Measurements from ENCODE around the gene PRKCH.

Gene PRKCH

GRCh38 chr14:61575551-61576150 is 254.3 kb downstream of the PRKCH start:
- no peak for DNase-seq (ENCODE audit: low read depth in 1 of 2, low spot score in 1 of 2)

DNA sequence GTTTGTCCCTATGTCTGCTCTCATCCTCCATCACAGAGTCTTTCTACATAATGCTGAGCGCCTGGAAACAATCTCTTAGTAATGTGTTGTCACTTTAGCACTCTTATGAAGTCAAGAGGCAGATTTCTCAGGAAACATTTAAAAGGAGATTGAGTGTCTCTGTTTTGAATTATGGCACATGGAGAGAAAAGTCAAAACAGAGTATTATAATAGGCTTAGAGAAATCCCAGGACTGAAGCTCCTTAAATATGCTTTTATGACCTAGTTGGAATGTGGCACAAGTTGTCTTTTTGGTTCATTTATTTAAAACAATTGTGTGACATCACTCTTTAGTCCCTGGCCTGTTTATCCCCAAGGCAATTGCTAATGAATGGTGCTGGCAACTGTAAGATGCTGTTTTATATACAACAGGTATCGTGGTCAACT is 256.1 kb downstream of the PRKCH start:
- DNase-seq (ENCODE audit: low read depth in 1 of 2, low spot score in 1 of 2), result no peak

GRCh38 chr14:61578745-61579144 is 257.4 kb downstream of the PRKCH start:
- DNase-seq (ENCODE audit: low read depth in 1 of 2, low spot score in 1 of 2), result no peak

DNA sequence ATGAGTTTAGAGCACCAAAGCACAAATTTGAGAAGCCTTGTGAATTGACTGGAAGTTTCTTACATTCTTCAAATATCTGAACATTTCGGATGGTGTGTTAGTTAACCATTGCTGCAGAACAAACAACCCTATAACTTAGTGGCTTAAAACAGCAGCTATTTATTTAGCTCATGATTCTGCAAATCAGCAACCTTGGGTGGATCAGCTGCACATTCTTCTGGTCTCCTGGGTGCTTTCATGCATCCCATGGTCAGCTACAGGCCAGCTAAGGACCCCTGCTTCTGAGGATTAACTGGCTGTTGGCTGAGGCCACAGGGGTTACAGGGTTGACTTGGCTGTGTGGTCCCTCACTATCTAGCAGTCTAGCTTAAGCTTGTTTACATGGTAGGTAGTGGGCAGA is 260.0 kb downstream of the PRKCH start:
- DNase-seq (ENCODE audit: low read depth in 1 of 2, low spot score in 1 of 2), result no peak

GRCh38 chr14:61581955-61582615 is 260.7 kb downstream of the PRKCH start:
- no peak for DNase-seq (ENCODE audit: low read depth in 1 of 2, low spot score in 1 of 2)

GRCh38 chr14:61582815-61583214 is 261.4 kb downstream of the PRKCH start:
- no peak for DNase-seq (ENCODE audit: low read depth in 1 of 2, low spot score in 1 of 2)

DNA sequence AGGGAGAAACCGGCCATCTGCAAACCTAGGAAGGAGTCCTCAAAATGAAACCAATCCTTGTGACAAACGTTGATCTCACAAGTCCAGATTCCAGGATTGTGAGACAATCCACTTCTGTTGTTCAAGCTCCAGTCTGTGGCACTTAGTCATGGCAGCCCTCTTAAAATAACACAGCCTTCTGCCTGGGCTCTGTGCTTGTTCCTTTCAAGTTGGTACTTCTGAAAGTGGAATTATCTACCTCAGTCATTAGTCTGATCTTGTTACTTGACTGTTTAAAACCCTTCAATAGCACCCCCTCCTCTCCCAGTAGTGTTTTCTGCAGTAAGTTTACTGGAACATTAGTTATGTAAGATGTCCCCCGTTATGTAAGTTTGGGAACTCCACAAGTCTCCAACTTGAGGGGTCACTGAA is 263.0 kb downstream of the PRKCH start:
- DNase-seq (ENCODE audit: low read depth in 1 of 2, low spot score in 1 of 2), result no peak

DNA sequence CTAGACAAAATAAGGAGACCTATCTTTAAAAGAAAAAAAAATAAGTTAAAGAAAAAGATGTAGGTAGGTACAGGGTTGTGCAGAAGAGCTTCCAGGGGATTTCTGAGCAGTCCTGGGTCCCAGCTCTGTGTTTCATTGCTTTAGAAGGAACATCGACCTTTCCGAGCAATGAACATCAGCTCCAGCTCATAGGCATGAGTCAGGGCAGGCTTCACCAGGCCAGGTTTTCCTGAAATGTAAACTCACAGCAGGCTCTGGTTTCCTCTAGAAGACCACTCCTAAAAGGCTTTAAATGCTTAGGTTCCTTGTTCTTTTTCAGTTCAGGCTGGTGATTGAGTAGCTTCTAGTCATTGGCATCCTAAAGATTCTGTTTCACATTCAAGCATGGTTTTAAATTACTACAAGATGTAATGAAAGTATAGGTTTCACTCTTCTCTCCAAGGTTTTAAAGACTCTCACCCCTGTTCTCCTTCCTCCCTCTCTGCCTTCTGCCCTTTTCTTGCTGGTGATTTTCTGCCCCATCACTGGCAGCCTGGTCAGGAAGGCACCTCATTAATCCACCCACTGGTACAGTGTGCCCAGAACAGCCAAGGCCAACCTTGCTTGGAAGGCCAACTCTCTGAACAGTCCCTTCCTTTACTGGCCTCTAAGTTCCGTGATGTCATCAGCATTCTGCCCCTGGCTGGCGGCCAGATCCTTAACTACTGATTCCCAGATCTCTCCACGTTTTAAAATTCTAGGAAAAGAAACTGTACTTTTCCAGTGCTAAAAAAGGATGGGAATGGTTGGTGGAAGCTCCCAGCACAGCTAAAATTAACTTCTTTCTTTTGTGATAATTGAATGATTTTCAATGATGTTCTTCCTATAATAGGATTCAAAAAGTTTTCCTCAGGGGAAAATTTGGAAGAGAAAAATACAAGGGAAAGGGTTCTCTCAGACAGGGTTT is 264.5 kb downstream of the PRKCH start:
- DNase-seq (ENCODE audit: low read depth in 1 of 2, low spot score in 1 of 2), result no peak

GRCh38 chr14:61586544-61587055 is 265.2 kb downstream of the PRKCH start:
- DNase-seq (ENCODE audit: low read depth in 1 of 2, low spot score in 1 of 2), result no peak

DNA sequence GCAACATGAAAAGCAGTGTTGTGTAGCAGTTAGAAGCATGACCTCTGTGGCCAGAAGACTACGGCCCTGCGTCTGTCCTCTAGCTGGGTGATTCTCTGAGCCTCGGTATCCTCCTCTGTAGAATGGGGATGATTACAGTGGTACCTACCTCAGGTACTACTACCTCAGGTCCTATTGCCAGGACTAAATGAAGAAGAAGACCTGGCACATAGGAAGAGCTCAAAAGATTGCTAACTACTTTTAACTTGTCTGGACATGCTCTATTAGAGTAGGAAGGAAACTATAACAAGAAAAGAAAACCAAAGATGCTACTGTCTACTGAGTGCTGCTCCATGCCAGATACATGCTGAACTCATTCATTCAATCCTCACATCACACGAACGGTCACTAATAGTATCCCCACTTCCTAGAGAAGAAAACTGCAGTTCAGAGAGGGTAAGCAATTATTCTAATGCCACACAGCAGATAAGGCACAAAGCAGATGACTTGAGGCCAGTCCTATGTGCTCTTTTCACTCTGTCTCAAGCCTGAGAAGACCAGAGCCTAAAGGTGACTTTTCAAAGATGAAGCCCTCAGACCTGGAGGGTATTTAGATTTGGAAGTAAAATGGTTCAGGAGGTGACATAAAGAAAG is 265.8 kb downstream of the PRKCH start:
- DNase-seq (ENCODE audit: low read depth in 1 of 2, low spot score in 1 of 2), result no peak

DNA sequence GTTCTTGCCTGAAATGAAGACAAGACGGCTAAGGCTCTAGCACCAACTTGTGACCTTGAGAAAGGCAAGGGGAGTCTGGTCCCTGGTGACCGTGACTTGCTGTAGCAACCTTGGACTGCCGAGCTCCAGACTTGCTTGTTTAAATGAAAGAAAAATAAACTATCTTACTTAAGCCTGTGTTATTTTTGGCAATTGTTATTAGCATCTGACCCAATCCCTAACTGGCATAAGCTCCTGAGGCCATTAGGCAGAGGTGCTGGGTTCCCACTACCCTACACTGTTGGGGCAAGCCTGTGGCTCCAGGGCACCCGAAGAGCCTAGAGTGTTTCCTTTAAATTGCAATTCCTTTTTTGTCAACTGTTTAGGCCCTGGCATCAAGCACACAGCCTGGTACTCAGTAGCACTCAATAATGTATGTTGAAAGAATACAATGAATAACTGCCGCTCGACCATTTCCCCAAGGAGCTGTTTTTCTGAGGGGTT is 267.1 kb downstream of the PRKCH start:
- no peak for DNase-seq (ENCODE audit: low read depth in 1 of 2, low spot score in 1 of 2)

- no peak for DNase-seq (ENCODE audit: low read depth in 1 of 2, low spot score in 1 of 2)
Measured at GRCh38 chr14:61589691-61590581, 268.6 kb downstream of the PRKCH start.

DNA sequence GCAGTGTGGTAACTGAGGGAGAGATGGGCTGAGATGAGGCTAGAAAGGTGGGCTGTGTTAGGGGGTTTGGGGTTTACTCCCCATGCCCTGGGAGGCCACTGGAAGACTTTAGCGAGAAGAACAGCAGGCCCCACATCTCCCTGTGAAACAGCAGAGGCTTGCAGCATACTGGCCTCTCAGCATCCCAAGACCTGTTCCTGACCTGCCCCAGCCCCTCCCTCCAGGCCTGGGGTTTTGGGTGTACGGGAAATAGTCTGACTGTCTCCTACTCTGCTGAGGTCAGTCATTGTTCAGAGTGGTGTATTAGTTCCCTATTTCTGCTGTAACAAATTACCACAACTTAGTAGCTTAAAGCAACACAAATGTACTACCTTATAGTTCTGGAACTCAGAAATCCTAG is 270.5 kb downstream of the PRKCH start:
- DNase-seq (ENCODE audit: low read depth in 1 of 2, low spot score in 1 of 2), result no peak

DNA sequence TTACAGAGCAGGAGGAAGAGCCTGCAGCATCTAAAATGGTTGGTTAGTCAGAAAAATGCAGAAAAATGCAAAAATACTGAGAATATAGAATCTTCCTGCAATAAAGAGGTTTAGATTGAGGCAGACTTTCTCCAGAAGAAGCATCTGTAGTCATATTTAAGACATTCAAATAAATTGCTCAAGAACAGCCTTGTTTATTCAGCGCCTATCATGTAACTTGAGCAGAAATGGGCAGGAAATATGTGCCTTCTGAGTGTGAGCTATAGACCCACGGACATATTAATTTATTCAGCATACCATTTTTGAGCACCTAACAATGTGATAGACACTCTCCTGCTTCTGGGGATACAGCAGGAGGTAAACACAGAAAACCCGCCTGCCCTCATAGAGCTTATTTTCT is 272.0 kb downstream of the PRKCH start:
- DNase-seq (ENCODE audit: low read depth in 1 of 2, low spot score in 1 of 2), result no peak

DNA sequence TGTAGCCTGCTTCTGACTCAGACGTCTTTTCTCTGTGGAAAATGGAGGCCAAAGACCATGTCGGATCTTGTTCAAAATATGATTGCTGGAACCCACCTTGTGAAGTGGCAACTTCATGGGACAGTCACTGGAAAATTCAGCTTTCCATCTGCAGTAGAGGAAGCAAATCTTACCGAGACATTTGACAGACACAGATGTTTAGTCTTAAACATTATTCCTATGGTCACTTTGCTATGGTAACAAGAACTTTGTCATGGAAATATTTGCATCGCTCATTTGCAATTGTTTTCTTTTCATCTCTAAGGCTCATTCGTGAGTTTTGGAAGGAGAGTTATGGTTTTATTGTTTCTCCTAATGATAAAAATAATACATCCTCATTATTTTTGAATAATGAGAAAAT is 275.6 kb downstream of the PRKCH start:
- DNase-seq (ENCODE audit: low read depth in 1 of 2, low spot score in 1 of 2), result no peak

DNA sequence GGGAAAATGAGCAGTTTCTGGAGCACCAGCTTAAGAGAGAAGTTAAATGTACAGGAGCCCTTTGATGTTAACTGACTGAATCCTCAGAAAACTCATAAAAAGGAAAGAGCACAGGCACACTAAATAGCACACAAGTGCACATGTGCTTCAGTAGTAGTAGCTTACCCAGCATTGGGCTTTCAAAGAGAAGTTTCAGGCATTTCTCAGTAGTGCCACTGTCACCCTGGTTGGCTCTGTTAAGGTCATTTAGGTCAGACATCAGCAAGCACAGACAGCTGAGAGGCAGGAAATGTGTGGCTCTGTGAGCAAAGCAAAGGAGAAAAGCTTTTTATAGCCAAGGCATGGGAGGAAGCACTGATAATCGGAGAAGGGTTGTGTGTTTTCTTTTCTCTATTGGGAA is 277.6 kb downstream of the PRKCH start:
- DNase-seq (ENCODE audit: low read depth in 1 of 2, low spot score in 1 of 2), result no peak

DNA sequence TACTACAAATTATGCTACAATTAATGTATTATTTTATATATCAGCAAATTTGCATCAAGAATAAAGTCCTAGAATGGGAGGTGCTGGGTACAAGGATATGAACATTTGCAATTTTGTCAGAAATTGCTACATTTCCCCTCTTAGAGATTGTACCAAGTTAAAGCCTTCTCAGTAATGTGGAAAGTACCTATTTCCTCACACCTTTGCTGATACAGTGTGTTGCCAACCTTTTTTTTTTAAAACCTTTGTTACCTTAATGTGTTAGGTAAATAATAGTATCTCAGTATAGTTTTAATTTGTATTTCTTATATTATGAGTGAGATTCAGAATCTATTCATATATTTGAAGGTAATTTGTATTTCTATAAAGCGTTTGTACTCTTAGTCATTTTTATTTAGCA is 278.6 kb downstream of the PRKCH start:
- DNase-seq (ENCODE audit: low read depth in 1 of 2, low spot score in 1 of 2), result no peak

Measured in stimulated activated CD4-positive, alpha-beta T cell treated with anti-CD3 and anti-CD28 coated beads, Interleukin-15, amount 100 ng/mL, for 1 hour (primary cell).